NCI-H82 (cell line): Measurements from ENCODE around the gene CLDN9.

ENCODE experiments used
- DNase-seq: peaks from one replicate; lab custom pipeline; 2025; lab: John Stamatoyannopoulos, UW

CLDN9 gene

GRCh38 chr16:2996298-2996697 lies 16.4 kb upstream of the CLDN9 start:
- DNase-seq: no peak

GRCh38 chr16:2999929-3000328 lies 12.8 kb upstream of the CLDN9 start:
- DNase-seq: no peak

- DNase-seq: no peak
These were observed 12.2 kb upstream of the CLDN9 start for GRCh38 chr16:3000540-3000939.

- peak; percentile 41 for DNase-seq
These were observed 11.4 kb upstream of the CLDN9 start for GRCh38 chr16:3001316-3001715.

- DNase-seq: peak; percentile 100
These were observed 9.0 kb upstream of the CLDN9 start for GRCh38 chr16:3003582-3004270.

- peak; percentile 33 for DNase-seq
These were observed 8.4 kb upstream of the CLDN9 start for GRCh38 chr16:3004319-3004718.

GRCh38 chr16:3004781-3005284 lies 7.9 kb upstream of the CLDN9 start:
- DNase-seq: peak; percentile 51

GRCh38 chr16:3007059-3007956 lies 5.4 kb upstream of the CLDN9 start:
- DNase-seq: no peak

- no peak for DNase-seq
These were observed 4.6 kb upstream of the CLDN9 start for GRCh38 chr16:3007957-3008689.

- DNase-seq: no peak
These were observed 4.1 kb upstream of the CLDN9 start for GRCh38 chr16:3008690-3009037.

GRCh38 chr16:3009568-3010390 lies 2.9 kb upstream of the CLDN9 start:
- no peak for DNase-seq

- DNase-seq: no peak
These were observed 2.2 kb upstream of the CLDN9 start for GRCh38 chr16:3010510-3010909.

- DNase-seq: no peak
These were observed 477 bp upstream of the CLDN9 start for GRCh38 chr16:3012246-3012645.

- no peak for DNase-seq
These were observed 798 bp downstream of the CLDN9 start for GRCh38 chr16:3013491-3013951.

- peak; percentile 19 for DNase-seq
These were observed 1.4 kb downstream of the CLDN9 start for GRCh38 chr16:3013998-3014690.

- DNase-seq: no peak
These were observed 2.2 kb downstream of the CLDN9 start for GRCh38 chr16:3014971-3015370.

- no peak for DNase-seq
These were observed 3.3 kb downstream of the CLDN9 start for GRCh38 chr16:3015865-3016521.

GRCh38 chr16:3017344-3017743 lies 4.6 kb downstream of the CLDN9 start:
- no peak for DNase-seq

- peak; percentile 83 for DNase-seq
These were observed 5.2 kb downstream of the CLDN9 start, which contains the start of gene CLDN6 for GRCh38 chr16:3017794-3018506. CLDN6 (minus strand) TSS chr16:3018183; CDS start chr16:3016021, 2,162 bp downstream.
